GM19023 (cell line): ENCODE data around the gene OSCAR.
"Not testable (repeated sequence)": the region's sequence is repeated elsewhere in the genome, so short reads cannot be mapped to it uniquely, and the experiment has no call there.

Experiments
- ATAC-seq: cut with Tn5 transposase; IDR thresholded peaks from one replicate; pipeline ENCODE4 v1.9.1; 2021; ENCODE audit warnings: mild to moderate bottlenecking, moderate library complexity; ENCODE audit not compliant: unreplicated experiment

Gene OSCAR

DNA sequence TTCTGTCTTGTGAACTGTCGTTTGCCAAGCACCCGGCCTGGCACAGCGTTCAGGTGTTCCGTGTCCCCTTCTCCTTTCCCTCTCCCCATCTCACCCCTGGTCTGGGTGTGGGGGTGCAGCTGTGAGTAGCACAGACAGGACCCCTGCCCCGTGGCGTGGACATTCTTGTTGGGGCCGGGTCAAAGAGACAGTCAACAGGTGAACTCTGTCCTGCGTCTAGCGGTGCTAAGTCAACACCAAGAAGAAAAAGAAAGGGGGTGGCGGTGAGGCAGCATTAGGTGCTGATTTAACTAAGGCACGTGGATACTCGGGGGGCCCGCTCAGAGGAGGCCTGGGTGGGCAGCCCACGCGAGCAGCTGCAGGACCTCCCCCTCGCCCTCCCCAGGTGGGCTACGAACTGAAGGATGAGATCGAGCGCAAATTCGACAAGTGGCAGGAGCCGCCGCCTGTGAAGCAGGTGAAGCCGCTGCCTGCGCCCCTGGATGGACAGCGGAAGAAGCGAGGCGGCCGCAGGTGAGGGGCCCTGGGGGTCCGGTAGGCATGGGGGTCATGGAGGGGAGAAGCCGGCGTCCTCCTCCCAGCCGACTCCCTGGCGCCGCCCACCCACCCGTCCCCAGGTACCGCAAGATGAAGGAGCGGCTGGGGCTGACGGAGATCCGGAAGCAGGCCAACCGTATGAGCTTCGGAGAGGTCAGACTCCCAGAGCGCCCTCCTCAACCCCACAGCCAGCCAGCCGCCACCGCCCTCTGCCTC, 27.3 kb upstream of the OSCAR start:
- no peak for ATAC-seq

GRCh38 chr19:54125713-54126112, 25.1 kb upstream of the OSCAR start:
- no peak for ATAC-seq

DNA sequence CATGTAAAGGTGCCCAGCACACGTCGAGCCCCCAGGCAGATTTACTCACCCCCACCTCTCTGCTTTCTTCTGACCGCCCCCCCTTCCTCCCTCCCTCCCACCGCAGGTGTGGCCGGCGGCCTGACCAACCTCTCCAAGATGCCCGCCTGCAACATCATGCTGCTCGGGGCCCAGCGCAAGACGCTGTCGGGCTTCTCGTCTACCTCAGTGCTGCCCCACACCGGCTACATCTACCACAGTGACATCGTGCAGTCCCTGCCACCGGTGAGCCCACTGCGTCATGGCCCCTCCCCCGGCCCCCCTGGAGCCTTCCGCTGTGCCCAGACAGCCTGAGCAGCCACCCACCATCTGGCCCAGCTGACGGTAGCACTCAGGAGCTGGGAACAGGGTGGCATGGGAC, 23.8 kb upstream of the OSCAR start:
- ATAC-seq = no peak

DNA sequence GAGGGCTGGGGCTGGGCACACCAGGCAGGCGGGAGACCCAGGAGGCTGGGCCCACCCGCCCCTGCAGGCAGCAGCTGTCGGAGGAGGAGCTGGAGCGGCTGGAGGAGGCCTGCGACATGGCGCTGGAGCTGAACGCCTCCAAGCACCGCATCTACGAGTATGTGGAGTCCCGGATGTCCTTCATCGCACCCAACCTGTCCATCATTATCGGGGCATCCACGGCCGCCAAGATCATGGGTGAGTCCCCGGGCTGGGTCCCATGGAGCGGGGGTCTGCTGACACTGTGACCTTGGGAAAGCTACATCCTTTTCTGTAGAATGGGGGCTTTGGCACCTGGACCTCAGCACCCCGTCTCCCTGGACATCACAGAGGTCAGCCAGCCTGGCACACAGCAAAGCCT, 23.1 kb upstream of the OSCAR start:
- ATAC-seq = no peak

GRCh38 chr19:54121259-54121658, 20.7 kb upstream of the OSCAR start:
- no peak for ATAC-seq

DNA sequence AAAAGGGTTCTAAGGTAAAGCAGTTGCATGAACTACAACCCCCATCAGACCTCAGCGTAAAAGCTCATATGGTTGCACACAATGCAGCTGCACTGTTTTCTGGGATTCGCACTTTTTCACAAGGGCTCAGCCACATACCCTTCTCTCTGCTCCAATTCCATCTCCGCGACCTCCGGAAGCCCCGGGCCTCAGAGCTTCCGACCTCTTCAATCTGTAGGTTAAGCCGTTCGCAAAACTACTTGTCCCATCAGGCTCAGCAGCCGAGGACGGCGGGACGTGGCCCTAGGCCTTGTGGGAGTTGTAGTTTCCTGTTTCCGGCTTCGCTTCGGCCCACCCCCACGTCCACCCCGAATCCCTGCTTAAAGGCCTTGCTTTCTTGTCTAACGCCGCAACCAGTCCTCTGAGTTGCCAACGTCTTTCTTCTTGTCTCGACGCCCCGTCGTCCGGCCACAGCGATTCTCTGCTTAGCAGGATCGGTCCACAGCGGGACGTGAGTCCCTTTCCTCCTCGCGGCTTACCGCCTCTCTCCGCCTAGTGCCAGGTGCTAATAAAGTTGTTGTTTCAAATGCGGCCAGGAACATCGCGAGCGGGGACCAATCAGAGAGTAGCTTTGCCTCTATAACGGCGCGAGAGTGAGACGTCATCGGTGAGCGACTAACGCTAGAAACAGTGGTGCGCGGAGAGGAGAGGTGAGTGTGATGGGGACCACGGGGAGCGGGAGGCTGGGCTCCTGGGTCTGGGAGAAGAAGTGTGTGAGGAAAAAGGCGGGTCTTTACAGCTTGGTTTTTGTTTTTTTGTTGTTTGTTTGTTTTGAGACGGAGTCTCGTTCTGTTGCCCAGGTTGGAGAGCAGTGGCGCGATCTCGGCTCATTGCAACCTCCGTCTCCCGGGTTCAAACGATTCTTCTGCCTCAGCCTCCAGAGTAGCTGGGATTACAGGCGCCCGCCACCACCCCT, 14.8 kb upstream of the OSCAR start, which contains the start of the genes PRPF31 and TFPT:
PRPF31 (plus strand) TSS at position 646 of the 955 bp plus-strand sequence. CDS start 2,525 bp downstream, outside the sequence.
TFPT (minus strand) TSS at position 549 of the 955 bp plus-strand sequence; CDS start at position 161, 388 bp downstream.
- ATAC-seq = peak; percentile 77

DNA sequence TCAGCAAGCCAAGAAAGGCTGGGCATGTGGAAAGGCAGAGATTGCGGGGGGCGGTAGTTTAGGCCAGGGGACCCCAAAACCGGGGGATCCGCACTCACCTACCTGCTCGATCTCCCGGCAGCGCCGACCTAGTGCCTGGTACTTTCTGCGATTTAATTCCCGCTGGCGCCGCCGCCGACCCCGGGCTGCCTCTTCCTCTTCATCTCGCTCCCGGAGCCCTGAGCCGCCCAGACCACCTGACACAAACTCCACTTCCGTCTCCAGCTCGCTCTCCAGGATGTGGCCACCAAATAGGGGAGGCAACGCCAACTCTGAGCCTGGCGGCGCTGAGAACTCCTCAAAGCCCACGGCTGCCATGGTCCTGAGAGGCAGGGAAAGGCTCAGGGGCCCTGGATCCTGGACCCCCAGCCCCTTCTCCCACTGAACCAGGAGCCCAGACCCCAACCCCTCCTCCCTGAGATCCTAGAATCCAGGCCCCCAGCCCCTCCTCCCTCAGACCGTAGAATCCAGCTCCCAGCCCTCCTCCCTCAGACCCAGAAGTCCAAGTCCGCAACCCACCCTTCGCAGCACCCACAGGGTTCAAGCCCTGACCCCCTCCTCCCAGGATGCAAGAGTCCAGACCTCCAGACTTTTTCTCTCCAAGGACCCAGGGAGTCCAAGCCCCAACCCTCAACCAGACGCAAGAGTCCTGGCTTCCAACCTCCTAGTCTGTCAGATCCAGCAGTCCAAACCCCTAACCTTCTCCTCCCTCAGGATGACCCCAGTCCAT, 13.9 kb upstream of the OSCAR start:
- no peak for ATAC-seq

GRCh38 chr19:54109651-54110050, 9.0 kb upstream of the OSCAR start:
- no peak for ATAC-seq

GRCh38 chr19:54108496-54108895, 7.9 kb upstream of the OSCAR start:
- ATAC-seq = no peak

- no peak for ATAC-seq
Measured at GRCh38 chr19:54107876-54108490, 7.4 kb upstream of the OSCAR start.

DNA sequence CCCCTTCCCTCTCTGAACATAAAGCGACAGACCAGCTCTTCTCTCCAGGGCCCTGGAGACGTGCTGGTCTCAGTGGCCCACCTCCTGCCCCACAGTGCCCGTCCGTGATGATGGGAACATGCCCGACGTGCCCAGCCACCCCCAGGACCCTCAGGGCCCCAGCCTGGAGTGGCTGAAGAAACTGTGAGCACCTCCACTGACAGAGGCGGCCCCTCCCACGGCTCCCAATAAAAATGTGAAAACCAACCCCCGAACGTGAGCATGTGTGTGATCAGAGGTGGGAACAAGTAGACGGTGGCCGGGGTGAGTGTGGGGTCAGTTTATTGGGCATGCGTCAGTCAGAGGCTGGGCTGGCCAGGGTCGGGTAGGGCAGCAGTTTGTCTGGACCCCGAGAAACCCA, 6.1 kb upstream of the OSCAR start:
- no peak for ATAC-seq

DNA sequence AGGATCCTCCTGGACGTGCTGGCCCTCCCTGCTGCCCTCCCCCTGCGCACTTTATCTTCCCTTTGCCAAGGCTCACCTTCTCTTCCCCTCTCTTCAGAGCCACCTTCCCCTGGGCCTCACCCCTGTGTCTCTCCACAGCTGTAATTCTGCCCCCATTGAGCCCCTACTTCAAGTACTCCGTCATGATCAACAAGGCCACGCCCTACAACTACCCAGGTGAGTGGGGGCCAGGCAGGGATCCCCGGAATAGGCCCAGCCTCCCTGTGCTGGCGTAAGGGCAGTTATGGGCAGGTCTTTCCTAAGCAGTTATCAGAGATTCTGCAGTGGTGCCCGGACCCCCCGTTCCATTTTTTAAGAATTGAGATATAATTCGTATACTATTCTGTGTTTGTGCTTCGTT, 5.2 kb upstream of the OSCAR start:
- ATAC-seq = no peak

- ATAC-seq = no peak
Measured at GRCh38 chr19:54104998-54105715, 4.6 kb upstream of the OSCAR start.

GRCh38 chr19:54102421-54103169, 2.0 kb upstream of the OSCAR start, which contains the start of gene NDUFA3:
NDUFA3 (plus strand) TSS chr19:54102855; CDS start chr19:54102879, 24 bp downstream.
- peak; percentile 97 for ATAC-seq

GRCh38 chr19:54099903-54100255, 724 bp downstream of the OSCAR start:
- not testable (repeated sequence) for ATAC-seq

GRCh38 chr19:54099190-54099902, 1.3 kb downstream of the OSCAR start:
- no peak for ATAC-seq

DNA sequence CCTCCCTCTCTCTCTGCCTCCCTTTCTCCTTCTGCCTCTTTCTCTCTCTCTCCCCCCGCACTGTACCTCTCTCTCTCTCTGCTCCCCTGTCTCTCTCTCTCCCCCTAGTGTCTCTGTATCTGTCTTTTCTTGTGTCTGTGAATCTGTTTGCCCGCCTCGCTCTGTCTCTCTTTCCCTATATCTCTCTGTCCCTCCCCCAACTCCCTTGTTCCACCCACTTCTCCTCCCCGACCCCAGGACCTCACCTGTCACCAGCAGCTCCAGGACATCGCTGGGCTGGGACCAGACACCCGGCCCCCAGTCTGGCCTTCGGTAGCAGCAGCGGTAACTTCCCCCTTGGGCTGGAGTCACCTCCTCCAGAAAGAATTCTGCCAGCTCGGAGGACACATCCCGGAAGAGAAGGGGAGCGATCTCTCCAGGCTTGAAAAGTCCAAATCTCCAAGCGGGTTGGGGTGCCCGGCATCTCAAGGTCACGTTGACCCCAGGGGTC, 3.9 kb downstream of the OSCAR start:
- ATAC-seq = no peak
